PC-9 (cell line): ENCODE results near the gene ZNF488.

Source experiments
- EZH2 ChIP-seq: fragments of 200-600 bp; sonication (generic); IDR thresholded peaks from 2 replicates; pipeline ENCODE4 v1.8.0; 2017; ENCODE audit warnings: antibody characterized with exemption, low read depth
- TF ChIP-seq, protein P1 (sequence below): fragments of 200-600 bp; sonication (generic); conservative IDR thresholded peaks from 2 replicates; pipeline ENCODE4 v1.6.1; 2017; ENCODE audit warnings: mixed run types, antibody characterized with exemption, mild to moderate bottlenecking, moderate library complexity

DNA sequence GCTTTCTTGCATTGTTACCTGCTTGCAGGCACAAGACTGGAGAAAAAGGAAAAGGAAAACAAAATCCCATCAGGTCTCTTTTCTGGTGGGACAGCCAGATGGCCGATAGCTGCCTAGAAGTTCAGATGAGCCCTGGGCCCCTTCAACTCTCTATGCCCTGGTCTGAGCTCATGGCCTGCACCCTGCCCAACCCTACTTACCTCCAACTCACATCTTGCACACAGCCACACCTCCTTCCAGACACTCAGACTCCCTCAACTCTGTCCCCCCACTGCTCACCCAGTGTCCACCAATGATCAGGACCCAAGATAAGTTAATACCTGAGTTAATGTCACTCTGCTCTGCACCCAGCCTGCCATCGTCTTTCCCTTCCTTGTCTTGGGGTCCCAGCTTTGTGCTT is 25.0 kb downstream of the ZNF488 start:
- TF ChIP-seq, protein P1, sequence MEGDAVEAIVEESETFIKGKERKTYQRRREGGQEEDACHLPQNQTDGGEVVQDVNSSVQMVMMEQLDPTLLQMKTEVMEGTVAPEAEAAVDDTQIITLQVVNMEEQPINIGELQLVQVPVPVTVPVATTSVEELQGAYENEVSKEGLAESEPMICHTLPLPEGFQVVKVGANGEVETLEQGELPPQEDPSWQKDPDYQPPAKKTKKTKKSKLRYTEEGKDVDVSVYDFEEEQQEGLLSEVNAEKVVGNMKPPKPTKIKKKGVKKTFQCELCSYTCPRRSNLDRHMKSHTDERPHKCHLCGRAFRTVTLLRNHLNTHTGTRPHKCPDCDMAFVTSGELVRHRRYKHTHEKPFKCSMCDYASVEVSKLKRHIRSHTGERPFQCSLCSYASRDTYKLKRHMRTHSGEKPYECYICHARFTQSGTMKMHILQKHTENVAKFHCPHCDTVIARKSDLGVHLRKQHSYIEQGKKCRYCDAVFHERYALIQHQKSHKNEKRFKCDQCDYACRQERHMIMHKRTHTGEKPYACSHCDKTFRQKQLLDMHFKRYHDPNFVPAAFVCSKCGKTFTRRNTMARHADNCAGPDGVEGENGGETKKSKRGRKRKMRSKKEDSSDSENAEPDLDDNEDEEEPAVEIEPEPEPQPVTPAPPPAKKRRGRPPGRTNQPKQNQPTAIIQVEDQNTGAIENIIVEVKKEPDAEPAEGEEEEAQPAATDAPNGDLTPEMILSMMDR: no peak
- no peak for TF ChIP-seq EZH2
